Embryonic facial prominence (tissue), 1 donor: ENCODE measurements around the gene CLIC4.

ENCODE experiments used
- DNase-seq: peaks from one replicate; pipeline ENCODE4 v3.0.0-alpha.2; 2016; ENCODE audit errors: extremely low spot score

Gene CLIC4

DNA sequence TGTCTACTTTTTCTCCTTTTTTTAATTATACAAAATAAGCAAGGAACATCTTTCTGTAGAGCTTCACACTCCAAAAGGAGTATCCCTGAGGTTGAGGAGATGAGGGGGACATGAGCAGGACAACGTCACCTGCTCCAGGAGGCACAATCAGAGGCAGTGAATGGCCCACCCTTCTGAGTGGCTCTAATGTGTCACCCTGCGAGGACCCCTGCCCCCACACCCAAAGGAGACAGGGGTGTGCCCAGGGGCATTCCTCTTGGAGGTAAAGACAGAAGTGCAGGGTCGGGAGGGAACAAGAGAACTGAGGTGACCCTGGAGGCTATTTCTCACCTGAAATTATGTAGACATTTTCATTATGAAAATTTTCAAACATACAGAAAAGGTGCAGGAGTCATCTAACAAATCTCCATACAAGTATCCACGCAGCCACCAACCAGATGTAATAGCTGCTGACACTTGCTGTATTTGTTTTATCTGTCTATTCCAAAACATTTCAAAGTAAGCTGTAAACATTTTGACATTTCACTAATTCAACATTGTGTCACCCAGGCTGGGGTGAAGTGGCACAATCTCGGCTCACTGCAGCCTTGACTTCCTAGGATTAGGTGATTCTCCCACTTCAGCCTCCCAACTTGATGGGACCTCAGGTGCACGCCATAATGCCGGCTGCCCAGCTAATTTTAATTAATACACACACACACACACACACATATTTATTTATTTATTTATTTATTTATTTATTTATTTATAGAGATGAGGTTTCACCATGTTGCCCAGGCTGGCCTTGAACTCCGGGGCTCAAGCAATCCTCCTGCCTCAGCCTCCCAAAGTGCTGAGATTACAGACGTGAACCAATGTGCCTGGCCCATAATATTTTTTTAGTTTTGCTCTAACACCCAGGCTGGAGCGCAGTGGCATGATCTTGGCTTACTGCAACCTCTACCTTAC, 114.1 kb downstream of the CLIC4 start:
- DNase-seq, result no peak

DNA sequence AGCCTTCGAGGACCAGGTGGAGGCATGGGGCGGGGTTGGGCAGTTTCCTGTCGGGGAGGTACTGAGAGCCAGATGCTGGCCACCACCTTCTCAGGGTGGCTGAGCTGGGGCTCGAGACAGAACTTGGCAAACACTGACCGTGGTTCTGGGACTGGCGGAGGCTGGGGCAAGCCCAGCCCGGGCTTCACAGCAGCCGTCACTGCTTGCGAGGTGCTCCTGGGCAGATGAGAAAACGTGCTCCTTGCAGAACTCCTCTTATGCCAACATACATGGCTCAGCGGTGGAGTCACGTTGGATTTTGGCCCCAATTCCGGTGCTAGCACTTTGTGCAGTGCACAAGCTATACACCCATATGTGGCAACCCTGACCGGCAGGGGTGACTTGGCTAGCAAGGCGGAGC, 115.6 kb downstream of the CLIC4 start:
- no peak for DNase-seq

DNA sequence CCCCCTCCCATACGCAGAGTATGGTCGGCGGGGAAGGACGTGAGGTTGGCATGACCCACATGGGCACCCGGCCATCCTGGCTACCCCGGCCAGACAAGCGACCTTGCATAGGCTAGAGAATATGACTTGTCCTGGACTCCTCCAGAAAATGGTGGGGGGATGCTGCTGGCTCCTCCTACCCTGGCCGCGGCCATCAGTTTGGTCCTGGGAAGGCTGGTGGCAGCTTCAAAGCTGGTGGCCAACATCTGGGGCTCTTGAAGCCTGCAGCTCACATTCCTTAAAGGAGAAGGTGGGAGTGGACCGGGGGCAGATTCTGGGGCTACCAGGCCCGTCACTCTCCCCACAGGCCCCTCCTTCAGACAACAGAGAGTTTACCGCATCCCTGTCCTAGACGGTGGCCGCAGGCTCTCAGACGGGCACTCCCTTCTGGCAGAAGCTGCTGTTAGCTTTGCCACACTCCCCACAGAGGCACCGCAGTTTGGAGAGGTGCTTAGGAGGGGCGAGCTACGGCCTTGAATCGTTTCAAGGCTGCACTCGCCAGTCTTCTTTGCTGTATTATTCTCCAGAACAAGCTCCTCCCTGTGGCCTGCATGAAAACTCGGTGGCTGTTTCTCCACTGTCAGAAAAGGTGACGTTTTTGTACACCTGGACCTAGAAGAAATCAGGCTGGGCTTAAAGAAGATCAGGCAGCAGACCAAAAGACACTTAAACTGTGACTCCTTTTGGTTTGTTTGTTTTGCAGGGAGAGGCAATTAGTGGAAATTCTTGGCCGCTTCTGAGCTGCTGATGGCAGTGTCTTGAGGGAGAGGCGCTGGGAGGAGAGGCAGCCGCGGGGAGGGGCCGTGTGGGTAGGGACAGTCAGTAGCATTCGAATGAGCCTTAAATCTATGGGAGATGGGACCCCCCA, 116.8 kb downstream of the CLIC4 start:
- DNase-seq, result no peak

DNA sequence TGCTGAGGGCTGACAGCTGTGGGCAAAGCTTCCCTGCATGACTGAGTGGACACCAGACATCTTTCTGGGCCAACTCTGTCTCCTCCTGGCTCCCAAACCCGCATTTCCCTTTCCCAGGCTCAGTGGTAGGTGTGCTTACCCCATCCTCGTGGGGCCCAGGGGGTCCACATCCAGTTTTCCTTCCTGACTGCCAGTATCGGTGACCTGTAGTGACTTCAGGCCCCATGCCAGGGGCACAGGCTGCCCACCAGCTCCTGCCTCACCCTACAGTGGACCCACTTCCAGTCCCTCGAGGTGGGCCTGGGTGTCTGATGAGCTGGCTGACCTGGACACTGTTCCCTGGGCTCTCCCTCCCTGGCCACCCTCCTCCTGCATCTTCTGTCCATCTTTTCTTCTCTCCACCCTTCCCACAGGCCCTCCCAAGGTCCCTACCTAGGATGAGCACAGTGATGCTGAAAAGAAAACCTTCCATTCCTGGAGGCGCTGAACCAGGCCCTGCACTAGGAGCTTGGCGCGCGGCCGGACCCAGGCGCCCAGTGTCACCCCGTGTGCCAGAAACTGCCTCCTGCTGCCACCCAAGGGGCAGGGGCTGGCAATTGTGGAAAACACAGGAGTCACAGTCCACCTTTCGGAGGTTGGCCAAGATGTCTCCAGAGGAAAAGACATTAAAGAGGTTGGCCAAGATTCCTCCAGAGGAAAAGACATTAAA, 117.7 kb downstream of the CLIC4 start:
- no peak for DNase-seq

DNA sequence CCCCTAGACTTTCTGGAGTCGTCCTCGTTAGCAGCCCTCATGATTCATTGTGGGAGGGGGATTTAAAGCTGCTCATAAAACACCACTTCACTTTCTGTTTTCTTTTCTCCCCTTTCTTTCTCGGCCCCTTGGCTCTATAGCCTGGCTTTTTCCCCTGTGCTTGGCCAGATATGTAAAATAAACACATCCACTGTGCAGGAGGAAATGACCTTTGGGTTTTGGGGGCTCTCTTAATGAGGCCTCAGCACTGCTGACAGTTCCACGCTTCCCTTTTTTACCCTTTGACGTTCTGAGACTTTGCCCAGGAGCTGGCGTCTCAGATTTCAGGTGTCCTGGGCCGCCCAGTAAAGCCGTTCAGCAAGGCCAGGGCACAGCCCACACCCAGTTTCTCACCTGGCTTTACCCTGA, 119.1 kb downstream of the CLIC4 start:
- DNase-seq, result no peak

DNA sequence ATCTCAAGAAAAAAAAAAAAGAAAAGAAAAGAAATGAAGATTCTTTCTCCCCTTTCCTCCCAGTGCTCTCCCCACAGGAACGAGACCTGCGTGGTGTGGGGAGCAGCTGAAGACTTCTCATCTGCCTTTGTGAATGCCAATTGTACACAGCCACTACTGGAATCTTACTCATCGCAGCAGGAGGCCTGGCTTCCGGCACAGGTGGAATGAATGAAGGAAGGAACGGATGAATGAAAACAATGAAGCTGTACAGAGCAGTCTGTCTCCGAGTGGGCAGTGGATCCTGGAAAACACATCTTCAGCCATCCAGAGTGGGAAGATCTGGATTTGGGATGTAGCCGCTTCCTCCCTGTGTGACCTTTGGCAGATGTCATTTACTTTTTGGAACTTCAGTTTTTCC, 119.9 kb downstream of the CLIC4 start:
- no peak for DNase-seq

DNA sequence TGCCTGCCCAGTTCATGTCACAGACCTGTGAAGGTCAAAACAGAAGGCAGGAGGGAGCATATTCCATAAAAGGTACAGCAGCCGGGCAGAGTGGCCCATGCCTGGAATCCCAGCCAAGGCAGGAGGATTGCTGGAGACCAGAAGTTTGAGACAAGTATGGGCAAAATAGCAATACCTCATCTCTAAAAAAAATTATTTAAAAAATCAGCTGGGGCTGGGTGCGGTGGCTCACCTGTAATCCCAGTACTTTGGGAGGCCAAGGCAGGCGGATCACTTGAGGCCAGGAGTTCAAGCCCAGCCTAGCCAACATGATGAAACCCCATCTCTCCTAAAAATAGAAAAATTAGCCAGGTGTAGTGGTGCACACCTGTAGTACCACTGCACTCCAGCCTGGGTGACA, 120.3 kb downstream of the CLIC4 start:
- DNase-seq, result no peak

DNA sequence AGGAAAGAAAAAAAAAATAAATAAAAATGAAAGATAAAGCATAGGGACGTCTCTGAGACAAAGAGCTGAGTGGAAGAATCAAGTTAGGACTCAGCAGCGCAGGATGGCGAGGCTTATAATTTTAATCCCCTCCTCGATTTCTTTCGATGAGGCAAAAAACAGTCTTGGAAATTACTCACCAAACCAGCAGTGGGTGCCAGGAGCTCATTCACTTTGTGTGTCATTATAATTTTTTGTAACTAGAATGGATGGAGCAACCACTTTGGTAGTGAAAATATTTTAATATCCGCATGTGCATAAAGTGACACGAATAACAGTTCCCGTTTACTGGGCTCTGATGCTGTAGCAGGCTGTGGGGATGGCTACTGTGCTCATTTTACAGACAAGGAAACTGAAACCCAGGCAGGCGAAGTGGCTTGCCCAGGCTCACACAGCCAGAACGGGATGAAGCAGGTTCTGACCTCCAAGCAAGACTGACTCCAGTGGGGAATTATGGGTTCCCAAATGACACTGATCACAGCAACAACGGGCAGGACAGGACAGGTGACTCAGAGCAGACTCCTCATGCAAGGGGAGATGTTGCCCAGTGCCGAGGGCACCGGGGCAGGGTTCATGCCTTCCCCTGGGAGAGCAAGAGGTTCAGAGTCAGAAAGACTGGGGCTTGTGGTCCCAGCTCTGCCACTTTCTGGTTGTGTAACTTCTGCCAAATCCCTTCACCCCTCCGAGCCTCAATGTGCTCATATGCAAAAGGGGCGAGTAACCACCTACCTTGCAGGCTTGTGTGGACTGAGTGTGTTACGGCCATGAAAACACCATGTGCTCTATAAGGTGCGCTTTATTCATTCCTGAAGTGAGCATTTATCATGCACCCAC, 121.2 kb downstream of the CLIC4 start:
- DNase-seq, result no peak

DNA sequence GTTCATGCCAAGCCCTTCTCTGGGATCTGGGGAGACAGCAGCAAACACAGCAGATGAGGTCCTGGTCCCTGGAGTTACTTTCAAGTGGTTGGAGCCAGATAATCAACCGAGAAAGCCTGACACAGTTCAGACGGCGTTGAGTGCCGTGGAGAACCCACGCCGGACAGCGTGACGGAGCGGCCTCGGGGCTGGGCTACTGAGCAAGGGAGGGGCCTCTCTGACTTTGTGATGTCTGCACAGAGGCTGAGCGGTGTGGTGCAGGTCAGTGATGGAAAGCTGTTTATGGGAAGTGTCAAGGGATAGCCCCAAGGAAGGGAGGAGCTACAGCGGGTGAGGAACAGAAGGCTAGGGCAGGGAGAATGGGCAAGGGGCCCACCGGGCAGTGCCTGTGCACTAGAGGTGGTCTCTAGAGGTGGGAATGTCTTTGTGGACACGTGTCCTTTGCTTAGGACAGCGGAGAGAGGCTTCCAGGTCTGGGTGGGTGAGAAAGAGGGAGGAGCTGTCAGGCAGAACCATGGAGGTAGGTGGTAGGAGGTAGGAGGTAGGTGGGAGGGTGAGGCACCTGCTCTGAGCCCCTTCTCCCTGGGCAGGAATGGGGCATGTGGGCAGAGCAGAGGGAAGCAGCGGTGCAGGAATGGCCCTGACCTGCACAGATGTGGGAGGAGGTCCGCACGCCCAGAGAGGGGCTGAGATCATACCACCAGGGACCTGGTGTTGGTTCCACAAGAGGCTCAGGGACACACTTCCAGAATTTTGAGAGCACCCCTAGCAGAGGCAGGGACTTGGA, 122.0 kb downstream of the CLIC4 start:
- DNase-seq, result no peak

DNA sequence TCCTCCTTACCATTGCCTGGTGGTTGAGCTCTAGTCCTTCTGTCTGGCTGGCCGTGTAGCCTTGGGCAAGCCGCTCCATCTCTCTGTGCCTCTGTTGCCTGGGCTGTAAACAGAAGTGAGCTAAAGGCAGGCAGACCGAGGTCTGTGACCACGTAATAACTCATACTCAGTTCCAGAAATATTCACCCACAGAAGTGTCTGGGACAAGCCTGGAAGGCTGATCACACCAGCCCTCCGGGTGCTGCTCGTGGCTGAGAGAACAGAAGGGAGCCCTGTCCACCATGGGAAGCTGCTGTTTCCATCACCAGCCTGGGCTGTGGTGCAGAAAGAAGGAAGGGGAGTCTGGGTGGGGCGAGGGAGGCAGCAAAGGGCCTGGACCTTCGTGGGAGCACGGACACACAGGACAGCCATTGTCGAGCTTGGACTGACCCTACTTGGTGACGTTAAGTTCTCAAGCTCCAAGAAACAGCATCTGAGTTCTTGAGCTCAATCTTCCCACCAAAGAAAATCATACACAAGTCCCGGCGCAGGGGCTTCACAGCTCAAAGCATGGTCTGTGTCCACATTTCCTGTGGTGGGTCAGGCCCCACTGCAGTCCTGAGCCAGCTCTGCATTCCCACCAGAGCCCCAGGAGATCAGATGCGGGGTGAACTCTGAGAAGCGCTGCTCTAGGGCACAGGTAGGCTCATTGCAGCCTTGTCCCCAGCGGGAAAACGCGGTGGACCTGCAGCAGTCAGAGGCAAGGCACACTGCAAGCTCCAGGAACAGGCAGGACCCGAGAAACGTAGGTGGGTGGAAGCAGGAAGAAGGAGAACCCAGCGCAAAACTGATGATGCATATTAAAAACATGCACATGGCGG, 123.0 kb downstream of the CLIC4 start:
- DNase-seq, result no peak

DNA sequence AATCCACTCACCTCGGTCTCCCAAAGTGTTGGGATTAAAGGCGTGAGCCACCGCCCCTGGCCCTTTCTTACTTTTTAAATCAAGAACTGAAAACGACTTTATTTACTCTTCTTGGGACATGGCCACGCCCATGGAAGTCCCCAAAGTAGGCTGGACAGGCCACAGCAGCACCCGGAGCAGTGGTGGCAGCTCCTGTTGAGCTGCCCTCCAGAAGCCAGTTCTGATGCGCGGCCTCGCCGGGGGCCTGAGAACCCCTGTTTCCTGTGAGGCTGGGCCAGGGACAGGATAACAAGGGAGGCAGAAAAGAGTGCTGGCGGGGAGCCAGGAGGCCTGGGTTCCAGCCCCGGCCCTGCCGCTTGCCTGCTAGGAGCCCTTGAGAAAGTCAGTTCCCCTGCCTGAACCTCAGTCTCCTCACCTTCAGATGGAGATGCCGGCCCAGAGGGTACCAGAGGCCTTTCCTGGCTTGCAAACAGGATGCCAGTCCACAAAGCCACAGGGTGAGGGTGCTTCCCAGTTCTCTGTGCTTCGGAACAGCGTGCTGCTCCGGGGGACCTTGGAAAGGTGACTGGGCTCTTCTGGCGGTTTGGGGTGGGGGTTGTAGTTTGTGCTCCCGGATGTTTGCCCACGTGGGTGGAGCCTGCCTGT, 125.4 kb downstream of the CLIC4 start:
- DNase-seq, result no peak

DNA sequence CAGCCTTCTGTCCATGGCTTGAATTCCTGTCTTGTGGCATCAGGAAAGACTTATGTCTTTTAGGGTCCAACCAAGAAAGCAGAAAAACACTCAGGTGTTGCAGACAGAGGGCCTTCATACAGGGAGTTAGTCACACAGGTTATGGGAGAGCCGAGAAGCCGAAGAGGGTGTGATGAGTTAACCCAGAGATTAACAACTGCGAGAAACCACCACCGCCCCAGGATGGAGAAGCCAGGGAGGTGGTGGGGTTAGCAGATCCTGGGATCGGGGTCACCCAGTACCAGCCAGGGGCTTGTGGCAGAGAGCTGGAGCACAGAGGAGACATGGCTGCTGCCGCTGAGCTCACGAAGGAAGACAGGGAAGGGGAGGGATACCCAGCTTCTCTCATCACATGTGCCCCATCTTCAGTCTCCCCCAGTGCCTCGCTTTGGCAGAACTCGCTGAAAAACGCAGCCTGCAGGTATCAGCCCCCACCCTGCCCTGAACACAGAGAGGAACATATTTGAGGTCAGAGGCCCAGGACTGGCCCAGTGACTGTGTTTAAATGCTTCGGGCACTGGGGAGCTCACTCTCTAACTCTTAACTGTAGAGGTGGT, 126.2 kb downstream of the CLIC4 start:
- DNase-seq, result no peak

DNA sequence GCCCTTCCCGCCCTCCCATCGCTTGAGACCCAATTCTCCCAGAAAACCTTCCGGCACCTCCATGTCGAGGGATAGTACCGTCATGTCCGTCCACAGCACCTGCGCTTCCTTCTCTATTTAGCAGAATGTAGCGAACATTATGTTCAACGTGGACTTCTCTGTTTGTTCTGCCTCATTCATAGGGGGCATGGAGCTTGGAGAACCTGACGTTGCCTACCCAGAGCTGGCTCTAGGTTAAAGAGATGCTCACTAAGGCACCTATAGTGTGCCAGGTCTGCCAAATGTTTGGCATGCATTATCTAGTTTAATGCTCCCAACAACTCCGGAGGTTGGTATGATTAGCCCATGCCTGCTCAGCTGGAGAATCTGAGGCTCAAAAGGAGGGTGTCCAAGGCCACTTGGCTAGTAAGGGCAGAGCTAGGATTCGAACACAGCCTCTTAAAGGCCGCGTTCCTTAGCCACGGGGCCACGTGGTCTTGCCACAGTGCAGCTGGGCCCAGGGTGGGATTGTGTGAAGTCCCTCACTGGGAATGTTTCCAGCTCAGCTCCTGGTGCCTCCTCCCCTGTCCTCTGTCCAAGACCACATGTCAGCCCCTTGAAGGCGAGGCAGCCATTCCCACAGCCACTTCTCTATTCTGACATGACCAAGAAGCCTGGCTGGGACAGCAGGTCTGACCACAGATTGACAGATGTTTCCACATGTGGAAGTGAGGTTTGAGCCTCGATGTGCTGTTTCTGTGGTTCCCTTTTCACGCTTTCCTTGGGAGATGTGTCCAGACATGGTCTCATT, 127.0 kb downstream of the CLIC4 start:
- DNase-seq, result no peak

DNA sequence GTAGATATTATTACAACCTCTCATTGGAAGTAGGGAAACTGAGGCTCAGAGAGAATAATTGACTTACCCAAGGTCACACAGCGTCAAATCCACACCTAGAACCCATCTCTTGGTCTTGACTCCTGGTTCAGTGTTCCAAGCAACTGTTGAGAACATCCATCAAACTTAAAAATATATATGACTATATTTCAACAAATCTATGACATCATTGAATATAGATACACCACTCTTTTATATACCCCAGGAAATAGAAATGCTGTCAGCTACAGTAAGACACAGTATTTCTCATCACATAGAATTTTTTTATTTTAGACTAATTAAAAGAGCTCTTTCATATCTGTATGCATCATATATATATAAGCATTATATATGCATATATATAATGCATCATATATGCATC, 127.9 kb downstream of the CLIC4 start:
- no peak for DNase-seq

DNA sequence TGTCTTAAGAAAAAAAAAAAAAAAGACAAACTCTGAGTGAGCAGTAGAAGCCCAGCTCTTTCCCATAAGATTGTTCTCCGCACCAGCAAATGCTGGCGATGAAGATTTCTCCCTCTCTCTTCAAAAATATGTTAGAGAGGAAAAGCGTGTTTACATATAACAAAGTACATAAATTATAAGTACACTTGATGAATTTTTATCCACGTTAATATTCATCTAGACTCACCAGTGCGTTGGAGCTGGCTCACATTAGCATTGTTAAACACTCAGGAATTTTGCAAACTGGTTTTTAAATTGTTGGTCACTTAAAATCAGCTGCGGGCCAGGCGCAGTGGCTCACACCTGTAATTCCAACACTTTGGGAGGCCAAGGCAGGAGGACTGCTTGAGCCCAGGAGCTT, 128.8 kb downstream of the CLIC4 start:
- no peak for DNase-seq

DNA sequence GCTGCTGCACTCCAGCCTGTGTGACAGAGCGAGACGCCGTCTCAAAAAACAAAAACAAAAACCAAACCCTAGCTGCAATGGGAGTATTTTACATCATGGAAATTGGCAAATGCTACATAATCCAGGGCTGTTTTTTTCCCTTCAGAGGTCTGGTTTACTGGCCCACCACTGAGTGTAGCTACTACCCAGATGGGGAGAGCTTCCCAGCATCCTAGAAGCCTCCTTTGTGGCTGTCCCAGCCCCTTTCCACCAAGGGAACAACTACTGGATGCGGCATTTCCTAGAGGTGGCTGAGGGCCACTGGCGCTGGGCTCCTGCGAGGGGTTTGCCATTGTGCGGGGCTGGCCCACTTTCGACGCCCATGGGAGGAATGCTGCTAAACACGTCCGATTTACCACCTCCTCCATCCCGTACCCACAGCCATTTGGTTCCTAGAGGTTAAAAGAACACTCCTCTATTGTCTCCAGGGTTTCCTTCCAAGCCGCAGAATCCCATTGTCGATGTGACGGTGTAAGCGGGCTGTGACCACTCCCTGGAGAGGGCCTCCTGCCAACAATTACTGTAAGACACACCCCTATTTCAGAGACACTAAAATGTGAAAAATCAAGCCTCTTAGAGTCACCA, 129.5 kb downstream of the CLIC4 start:
- no peak for DNase-seq

DNA sequence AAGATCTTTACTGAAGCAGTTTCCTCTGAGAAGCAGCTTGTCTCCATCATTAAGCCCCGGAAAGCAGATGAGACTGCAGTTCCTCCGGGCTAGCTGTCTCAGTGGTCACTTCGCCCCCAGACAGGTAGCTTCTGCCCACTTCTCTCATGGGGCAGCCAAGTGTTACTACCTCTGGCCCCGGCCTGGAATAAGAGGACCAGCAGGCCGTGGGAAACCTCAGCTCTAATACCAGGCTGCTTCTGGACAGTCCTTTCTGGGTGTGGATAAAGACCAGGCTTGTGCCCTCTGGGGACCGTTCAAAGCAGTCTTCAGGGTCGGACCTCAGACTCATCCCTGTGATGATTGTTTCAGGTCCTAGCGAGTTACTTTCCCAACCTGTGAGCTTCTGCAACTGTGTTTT, 130.0 kb downstream of the CLIC4 start:
- no peak for DNase-seq
